GM21576 (cell line): ENCODE measurements around the gene SLC2A9.

ENCODE experiments used
- ATAC-seq: cut with Tn5 transposase; IDR thresholded peaks from one replicate; pipeline ENCODE4 v1.9.1; 2021; ENCODE audit warnings: mild to moderate bottlenecking, moderate library complexity; ENCODE audit not compliant: unreplicated experiment

Gene SLC2A9

GRCh38 chr4:9969526-9970398, 51.5 kb downstream of the SLC2A9 start:
- peak; percentile 15 for ATAC-seq

GRCh38 chr4:9968472-9968871, 52.8 kb downstream of the SLC2A9 start:
- ATAC-seq: no peak

GRCh38 chr4:9964879-9965278, 56.4 kb downstream of the SLC2A9 start:
- ATAC-seq: no peak

- ATAC-seq: no peak
These were observed 58.0 kb downstream of the SLC2A9 start for GRCh38 chr4:9963328-9963727.

GRCh38 chr4:9962611-9963314, 58.5 kb downstream of the SLC2A9 start:
- no peak for ATAC-seq

- no peak for ATAC-seq
These were observed 66.8 kb downstream of the SLC2A9 start for GRCh38 chr4:9954468-9954867.

- no peak for ATAC-seq
These were observed 68.2 kb downstream of the SLC2A9 start for GRCh38 chr4:9953089-9953488.

- no peak for ATAC-seq
These were observed 68.8 kb downstream of the SLC2A9 start for GRCh38 chr4:9952415-9952950.

- no peak for ATAC-seq
These were observed 71.7 kb downstream of the SLC2A9 start for GRCh38 chr4:9949573-9949972.

- ATAC-seq: no peak
These were observed 73.9 kb downstream of the SLC2A9 start for GRCh38 chr4:9947168-9948062.

- ATAC-seq: no peak
These were observed 75.1 kb downstream of the SLC2A9 start for GRCh38 chr4:9946170-9946569.

- ATAC-seq: no peak
These were observed 76.6 kb downstream of the SLC2A9 start for GRCh38 chr4:9944431-9945425.

GRCh38 chr4:9943761-9944160, 77.5 kb downstream of the SLC2A9 start:
- no peak for ATAC-seq

GRCh38 chr4:9942921-9943600, 78.2 kb downstream of the SLC2A9 start:
- ATAC-seq: no peak

GRCh38 chr4:9942139-9942538, 79.2 kb downstream of the SLC2A9 start:
- ATAC-seq: no peak

- no peak for ATAC-seq
These were observed 81.3 kb downstream of the SLC2A9 start for GRCh38 chr4:9940041-9940440.

GRCh38 chr4:9938933-9939332, 82.4 kb downstream of the SLC2A9 start:
- no peak for ATAC-seq

GRCh38 chr4:9937078-9937477, 84.2 kb downstream of the SLC2A9 start:
- no peak for ATAC-seq

- no peak for ATAC-seq
These were observed 85.1 kb downstream of the SLC2A9 start for GRCh38 chr4:9936129-9936644.
